D721Med (cell line): Measurements from ENCODE around the gene ITGA3.

Experiments used
- DNase-seq: peaks from one replicate; pipeline ENCODE4 v3.0.0; 2011; ENCODE audit warnings: low spot score; ENCODE audit not compliant: insufficient read length
- FAIRE-seq: peaks from 2 replicates; lab custom pipeline; 2011; peaks lifted over from hg19 to GRCh38; lab: Jason Lieb, UNC
- TF ChIP-seq, protein P1 (sequence below): IDR thresholded peaks from 2 replicates; pipeline ENCODE4 v1.5.1; 2012; ENCODE audit warnings: mild to moderate bottlenecking, control low read depth; ENCODE audit not compliant: insufficient read depth; ENCODE audit errors: missing control alignments

The ITGA3 gene

DNA sequence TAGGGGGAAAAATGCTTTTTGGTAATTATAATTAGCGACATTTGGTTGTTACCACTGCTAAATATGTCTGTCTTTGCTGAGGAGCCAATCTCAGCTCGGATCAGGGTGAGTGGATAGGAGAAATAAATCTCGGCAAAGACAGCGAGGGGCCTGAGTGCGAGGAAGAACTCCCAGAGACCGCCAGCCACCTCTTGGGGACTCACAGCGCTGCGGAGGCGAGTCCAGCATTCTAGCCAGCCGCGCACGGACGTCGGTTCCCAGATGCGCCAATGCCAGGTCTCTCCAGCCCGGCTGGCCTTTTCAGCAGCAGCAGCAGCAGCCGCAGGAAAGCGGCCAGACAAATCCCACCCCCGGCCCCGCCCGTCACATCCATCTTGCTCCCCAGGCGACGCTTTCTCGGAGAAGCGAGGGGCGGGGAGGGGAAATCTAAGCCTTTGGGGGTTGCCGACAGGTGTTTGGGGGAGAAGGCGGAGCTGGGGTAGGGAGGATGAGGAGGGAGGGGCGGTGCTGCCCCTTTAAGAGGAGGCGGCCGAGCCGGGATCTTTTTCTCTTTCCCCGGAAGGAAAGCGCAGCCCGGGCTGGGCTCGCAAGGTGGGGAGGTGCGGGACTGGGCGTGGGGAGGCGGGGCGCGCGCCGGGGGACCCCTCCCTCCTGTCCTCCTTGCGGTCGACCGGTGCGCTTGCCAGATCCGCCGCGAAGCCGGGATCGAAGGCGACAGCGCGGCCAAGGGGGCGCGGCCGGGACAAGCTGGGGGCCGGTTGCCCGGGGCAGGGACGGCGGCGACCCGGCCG is at the start of gene ITGA3:
ITGA3 (plus strand) TSS at position 685 of the 791 bp plus-strand sequence. CDS start 330 bp downstream, outside the sequence.
- FAIRE-seq = no peak
- DNase-seq = peak; percentile 72
- TF ChIP-seq, protein P1, sequence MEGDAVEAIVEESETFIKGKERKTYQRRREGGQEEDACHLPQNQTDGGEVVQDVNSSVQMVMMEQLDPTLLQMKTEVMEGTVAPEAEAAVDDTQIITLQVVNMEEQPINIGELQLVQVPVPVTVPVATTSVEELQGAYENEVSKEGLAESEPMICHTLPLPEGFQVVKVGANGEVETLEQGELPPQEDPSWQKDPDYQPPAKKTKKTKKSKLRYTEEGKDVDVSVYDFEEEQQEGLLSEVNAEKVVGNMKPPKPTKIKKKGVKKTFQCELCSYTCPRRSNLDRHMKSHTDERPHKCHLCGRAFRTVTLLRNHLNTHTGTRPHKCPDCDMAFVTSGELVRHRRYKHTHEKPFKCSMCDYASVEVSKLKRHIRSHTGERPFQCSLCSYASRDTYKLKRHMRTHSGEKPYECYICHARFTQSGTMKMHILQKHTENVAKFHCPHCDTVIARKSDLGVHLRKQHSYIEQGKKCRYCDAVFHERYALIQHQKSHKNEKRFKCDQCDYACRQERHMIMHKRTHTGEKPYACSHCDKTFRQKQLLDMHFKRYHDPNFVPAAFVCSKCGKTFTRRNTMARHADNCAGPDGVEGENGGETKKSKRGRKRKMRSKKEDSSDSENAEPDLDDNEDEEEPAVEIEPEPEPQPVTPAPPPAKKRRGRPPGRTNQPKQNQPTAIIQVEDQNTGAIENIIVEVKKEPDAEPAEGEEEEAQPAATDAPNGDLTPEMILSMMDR = no peak

DNA sequence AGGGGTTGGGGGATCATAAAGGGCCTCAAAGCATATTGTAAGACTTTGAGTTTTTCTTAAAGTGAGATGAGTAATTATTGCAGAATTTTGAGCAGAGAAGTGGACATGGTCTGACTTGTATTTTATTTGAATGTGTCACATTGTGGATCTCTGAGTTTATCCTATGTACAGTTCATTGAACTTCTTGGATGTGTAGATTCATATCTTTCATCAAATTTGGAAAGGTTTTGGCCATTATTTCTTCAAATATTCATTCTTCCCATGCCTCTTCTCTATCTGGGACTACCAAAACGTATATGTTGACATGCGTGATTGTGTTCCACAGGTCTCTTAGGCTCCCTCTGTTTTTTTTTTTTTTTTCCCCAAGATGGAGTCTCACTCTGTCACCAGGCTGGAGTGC is 46.6 kb upstream of the ITGA3 start:
- TF ChIP-seq, protein P1 = no peak
- no peak for DNase-seq
- no peak for FAIRE-seq

DNA sequence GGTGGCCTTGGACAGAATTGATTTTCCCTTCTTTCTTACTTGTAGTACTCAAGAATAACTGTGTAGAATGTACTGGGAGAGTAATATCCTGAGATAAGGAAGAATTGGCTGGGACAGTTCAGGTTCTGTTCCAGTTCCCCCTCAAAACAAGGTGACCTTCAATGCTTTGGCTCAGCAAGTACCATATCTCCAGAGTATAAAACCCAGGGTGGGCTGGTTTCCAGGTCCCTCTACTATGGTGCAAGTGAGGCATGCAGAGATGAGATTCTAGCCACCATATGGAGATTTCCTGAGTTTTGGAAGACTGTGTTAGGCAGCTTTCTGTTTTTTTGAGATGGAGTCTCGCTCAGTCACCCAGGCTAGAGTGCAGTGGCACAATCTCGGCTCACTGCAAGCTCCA is 42.8 kb upstream of the ITGA3 start:
- TF ChIP-seq, protein P1 = no peak
- FAIRE-seq (no peak), DNase-seq (no peak)

DNA sequence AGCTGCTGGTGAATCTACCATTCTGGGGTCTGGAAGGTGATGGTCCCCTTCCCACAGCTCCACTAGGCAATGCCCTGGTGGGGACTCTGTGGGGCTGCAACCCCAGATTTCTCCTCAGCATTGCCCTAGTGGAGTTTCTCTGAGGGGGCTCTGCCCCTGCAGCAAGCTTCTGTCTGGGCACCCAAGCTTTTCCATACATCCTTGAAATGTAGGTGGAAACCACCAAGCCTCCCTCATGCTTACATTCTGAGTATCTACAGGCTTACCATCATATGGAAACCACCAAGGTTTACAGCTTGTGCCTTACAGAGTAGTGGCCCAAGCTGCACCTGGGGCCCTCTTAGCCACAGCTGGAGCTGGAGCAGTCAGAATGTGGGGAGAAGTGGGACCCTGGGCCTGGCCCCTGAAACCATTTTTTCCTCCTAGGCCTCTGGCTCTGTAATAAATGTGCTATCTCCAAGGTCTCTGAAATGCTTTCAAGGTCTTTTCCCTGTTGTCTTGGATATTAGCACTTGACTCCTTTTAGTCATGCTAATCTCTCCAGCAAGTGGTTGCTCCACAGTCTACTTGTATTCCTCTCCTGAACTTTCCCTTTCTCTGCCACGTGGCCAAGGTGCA is 41.3 kb upstream of the ITGA3 start:
- FAIRE-seq (no peak), DNase-seq (no peak)
- TF ChIP-seq, protein P1 = no peak

DNA sequence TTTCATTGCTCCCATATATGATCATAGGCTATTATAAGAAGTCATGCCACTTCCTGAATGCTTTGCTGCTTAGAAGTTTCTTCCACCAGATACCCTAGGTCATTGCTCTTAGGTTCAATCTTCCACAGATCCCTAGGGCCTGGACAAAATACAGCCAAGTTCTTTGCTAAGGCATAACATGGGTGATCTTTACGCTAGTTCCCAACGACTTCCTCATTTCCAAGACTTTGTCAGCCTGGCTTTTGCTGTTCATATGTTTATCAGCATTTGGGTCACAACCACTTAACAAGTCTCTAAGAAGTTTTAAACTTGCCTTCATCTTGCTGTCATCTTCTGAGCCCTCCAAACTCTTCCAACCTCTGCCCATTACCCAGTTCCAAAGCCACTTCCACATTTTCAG is 40.8 kb upstream of the ITGA3 start:
- TF ChIP-seq, protein P1 = no peak
- FAIRE-seq (no peak), DNase-seq (no peak)

DNA sequence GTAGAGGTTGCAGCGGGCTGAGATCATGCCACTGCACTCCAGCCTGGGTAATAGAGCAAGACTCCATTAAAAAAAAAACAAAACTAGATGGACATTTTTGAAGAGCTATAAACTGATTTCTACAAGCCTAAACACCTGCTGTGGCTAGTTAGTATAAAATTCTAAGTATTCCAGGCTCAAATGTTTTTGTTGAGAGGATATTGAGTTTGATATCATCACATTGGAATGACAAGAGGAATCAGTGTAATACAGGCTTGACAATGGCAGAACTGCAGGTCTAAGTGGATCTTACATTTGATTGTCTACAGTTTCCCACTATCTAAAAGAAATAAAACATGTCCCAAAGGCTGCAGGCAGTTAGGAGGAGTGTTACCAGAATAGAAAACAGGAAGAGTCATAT is 37.0 kb upstream of the ITGA3 start:
- DNase-seq = no peak
- FAIRE-seq = no peak
- TF ChIP-seq, protein P1 = no peak

DNA sequence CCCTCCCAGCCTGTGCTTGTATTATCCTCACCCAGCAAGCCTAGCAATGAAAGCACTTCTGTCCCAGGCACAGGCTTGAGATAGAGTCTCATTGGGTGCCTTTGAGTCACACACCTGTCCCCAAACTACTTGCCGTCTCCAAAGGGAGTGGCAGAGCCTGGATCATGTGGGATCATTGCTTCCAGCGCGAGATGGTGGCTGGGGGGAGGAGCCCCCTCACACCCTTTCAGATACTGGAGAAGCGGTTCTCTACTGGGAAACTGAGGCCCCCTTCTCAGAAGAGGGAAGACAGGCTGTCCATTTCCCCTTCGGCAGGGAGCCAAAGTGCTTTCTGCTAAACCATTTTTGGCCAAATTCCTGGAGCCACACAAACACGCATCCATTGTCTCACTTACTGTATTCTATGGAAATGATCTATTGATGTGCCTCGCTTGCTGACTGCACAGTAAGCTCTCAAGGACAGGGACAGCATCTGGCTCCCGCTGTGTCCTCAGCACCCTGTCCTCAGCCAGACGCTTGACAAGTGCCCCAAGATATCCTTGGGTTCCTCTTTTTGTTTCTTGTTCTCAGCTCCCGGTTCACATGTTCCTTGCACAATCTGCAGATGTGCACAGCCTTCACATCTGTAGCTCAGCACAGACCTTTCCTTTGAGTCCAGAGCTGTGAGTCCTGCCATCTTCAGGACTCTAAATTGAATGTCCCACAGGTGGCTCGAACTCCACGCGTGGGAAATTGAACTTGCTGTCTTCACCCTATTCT is 34.9 kb upstream of the ITGA3 start:
- FAIRE-seq (no peak), DNase-seq (no peak)
- TF ChIP-seq, protein P1 = no peak
